WERI-Rb-1 (cell line): ENCODE results near the gene SLC13A3.

Source experiments
- DNase-seq: peaks from one replicate; pipeline ENCODE4 v3.0.0-alpha.2; 2020
- H3K27ac ChIP-seq: fragments of 250-450 bp; sonication (Bioruptor Pico); 2 replicates; pipeline ENCODE4 v1.5.1; 2020; ENCODE audit warnings: mild to moderate bottlenecking, moderate library complexity
- H3K27me3 ChIP-seq: fragments of 250-450 bp; sonication (Bioruptor Pico); 2 replicates; pipeline ENCODE4 v1.5.1; 2021; ENCODE audit warnings: mild to moderate bottlenecking, low read depth, moderate library complexity; ENCODE audit not compliant: insufficient read depth, severe bottlenecking
- H3K36me3 ChIP-seq: fragments of 250-450 bp; sonication (Bioruptor Pico); 2 replicates; pipeline ENCODE4 v1.5.1; 2020; ENCODE audit warnings: mild to moderate bottlenecking, moderate library complexity
- H3K4me3 ChIP-seq: 2 replicates; pipeline ENCODE4 v1.5.1; 2011; ENCODE audit warnings: low read depth, mild to moderate bottlenecking, control low read depth, low read length
- H3K9me3 ChIP-seq: fragments of 250-450 bp; sonication (Bioruptor Pico); 2 replicates; pipeline ENCODE4 v1.5.1; 2021; ENCODE audit warnings: mild to moderate bottlenecking, moderate library complexity; ENCODE audit not compliant: severe bottlenecking
- TF ChIP-seq, protein P1 (sequence below): IDR thresholded peaks from 2 replicates; pipeline ENCODE4 v1.5.1; 2011; ENCODE audit warnings: low read depth, mild to moderate bottlenecking, control low read depth, inconsistent platforms, low read length

SLC13A3 gene

DNA sequence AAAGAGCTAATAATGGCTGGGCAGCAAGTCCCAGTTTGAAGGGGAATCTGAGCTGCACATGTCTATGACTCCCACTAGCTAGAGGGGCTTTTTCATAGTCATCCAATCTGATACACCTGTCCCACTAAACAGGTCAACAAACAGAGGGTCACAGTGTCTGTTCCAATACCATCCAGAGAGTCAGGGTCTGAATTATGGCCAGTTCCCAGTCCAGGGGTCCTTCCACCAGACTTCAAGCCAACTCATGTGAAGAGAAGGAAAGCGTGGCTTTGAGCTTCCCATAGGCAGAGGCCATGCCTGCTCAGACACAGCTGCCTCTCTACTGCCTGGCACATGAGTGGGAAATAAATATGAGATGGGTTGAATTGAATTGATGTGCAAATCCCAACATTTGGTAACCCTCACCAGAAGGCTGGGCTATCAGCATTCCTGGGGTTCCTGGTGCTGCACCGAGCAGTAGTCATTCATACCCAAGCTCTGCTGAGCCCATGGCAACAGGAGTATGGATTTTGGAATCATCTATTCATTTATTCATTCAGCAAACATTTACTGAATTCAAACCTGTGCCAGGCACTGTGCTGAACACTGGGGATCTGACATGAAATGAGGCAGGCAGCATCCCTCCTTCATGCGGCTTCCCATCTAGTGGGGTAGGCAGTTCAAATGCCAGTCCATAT is 20.7 kb upstream of the SLC13A3 start:
- no peaks in the 10 kb centered on the region for H3K9me3 ChIP-seq
- H3K4me3 ChIP-seq, result no peak overlapping the region
- TF ChIP-seq, protein P1, sequence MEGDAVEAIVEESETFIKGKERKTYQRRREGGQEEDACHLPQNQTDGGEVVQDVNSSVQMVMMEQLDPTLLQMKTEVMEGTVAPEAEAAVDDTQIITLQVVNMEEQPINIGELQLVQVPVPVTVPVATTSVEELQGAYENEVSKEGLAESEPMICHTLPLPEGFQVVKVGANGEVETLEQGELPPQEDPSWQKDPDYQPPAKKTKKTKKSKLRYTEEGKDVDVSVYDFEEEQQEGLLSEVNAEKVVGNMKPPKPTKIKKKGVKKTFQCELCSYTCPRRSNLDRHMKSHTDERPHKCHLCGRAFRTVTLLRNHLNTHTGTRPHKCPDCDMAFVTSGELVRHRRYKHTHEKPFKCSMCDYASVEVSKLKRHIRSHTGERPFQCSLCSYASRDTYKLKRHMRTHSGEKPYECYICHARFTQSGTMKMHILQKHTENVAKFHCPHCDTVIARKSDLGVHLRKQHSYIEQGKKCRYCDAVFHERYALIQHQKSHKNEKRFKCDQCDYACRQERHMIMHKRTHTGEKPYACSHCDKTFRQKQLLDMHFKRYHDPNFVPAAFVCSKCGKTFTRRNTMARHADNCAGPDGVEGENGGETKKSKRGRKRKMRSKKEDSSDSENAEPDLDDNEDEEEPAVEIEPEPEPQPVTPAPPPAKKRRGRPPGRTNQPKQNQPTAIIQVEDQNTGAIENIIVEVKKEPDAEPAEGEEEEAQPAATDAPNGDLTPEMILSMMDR, result no peak
- H3K36me3 ChIP-seq, result no peaks in the 10 kb centered on the region
- H3K27me3 ChIP-seq, result no peaks in the 10 kb centered on the region
- DNase-seq, result no peak
- H3K27ac ChIP-seq, result no peak overlapping the region

DNA sequence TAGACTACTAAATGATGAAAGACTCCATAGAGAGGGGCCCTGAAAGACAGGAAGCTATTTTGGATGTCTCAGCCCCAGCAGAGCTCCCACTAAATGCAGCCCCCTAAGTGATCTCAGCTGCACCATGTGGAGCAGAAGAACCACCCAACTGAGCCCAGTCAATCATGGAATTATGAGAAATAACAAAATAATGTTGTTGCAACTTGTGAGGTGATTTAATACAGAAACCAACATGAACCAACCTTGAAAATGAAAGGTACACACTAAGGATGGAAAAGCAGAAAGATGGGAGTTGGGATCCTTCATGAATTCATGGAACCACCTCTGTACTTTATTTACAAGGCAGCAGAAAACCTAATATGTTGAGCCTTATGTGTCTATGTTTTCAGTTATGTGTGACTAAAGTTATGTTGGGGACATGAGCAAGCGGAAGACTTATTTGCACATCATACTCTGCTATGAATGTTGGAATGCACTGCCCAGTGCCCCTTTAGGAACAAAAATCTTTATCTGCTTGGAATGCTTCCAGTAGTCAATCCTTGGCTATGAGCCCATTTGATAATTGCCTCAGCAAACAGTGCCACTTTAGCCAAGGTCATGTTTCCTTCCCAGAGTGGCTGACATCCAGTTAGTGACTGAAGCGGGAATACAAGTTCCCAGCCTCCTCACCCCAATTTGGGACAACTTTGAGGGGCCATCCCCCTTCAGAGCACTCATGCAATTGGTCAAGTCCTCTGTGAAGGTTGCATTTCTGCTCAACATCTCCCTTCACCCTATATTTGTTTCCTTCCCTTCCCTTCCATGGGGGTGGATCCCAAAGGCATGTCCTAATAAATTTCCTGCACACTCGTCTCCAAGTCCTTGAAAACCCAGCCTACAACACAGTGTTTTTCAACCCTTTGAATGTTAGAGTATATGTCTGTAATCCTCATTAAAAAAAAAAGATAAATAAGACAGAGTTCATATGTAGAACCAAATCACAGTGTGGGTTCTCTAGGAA is 19.6 kb upstream of the SLC13A3 start:
- Histone ChIP-seq H3K36me3 (no peaks in the 10 kb centered on the region), H3K27ac (no peak overlapping the region), H3K27me3 (no peaks in the 10 kb centered on the region), H3K4me3 (no peak overlapping the region), H3K9me3 (no peaks in the 10 kb centered on the region)
- TF ChIP-seq, protein P1, result no peak
- no peak for DNase-seq

DNA sequence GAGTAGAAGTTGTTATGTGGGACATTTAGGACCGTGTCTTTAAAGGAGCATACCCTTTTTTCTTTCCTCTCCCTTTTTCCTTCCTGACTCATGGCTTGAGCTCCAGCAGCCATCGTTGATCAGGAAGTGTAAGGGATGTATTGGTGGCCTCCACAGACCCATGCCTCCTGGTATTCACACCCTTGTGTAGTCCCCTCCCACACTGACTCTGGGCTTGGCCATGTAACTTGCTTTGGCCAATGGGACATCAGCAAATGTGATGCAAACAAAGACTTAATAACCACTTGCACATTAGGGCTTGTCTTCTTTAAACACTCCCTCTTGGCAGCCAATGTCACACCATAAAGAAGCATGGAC is 18.9 kb upstream of the SLC13A3 start:
- DNase-seq, result no peak
- no peak overlapping the region for H3K4me3 ChIP-seq
- TF ChIP-seq, protein P1, result no peak
- no peaks in the 10 kb centered on the region for H3K9me3 ChIP-seq
- no peak overlapping the region for H3K27ac ChIP-seq
- H3K36me3 ChIP-seq, result no peaks in the 10 kb centered on the region
- no peaks in the 10 kb centered on the region for H3K27me3 ChIP-seq

DNA sequence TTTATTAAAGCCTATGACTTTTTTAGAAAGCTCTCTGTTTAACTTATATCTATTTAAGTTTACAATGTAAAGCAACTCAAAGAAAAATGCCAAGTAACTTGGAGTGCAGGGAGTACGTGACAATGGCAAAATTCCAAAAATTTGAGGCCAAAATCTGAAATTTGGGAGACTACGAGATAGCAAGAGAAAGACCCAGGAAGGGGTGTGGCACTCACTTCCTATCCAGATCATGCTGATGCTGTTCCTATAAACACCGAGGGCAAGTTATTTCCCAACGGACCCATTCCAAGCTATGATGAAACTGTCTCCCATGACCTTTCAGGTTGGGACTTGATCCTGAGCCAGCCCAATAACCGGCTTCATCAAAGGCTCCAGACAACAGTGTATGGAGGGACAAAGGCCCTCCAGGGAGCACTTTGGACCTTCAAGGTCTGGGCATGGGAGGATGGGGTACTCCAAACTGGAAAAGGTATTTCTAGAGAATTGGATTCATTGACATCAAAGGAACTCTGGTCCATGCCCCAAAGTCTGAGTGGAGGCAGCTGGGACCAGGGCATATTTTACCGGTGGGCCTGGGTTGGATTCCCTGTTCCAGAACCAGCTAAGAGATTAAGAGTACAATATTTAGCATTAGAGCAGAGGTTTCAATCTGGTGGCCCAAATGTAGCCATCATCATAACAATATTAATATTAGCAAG is 15.7 kb upstream of the SLC13A3 start:
- no peaks in the 10 kb centered on the region for H3K9me3 ChIP-seq
- H3K36me3 ChIP-seq, result no peaks in the 10 kb centered on the region
- TF ChIP-seq, protein P1, result no peak

DNA sequence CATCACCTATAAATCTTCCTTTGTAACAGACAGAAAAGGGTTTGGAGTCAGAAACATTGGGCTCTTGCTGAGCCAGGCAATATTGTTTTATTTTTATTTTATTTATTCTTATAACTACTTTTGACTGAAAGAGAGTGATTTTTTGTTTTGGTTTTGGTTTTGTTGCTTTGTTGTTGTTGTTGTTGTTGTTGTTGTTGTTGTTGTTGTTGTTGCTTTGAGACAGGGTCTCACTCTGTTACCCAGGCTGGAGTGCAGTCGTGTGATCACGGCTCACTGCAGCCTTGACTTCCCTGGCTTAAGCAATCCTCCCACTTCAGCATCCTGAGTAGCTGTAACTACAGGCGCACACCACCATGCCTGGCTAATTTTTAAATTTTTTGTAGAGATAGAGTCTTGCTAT is 15.0 kb upstream of the SLC13A3 start:
- Histone ChIP-seq H3K4me3 (no peak overlapping the region), H3K27ac (no peak overlapping the region), H3K9me3 (no peaks in the 10 kb centered on the region), H3K36me3 (no peaks in the 10 kb centered on the region), H3K27me3 (no peaks in the 10 kb centered on the region)
- no peak for DNase-seq
- TF ChIP-seq, protein P1, result no peak

More for the DNA sequence above, 15.7 kb upstream of the SLC13A3 start:
- Histone ChIP-seq H3K27me3 (no peaks in the 10 kb centered on the region), H3K27ac (no peak overlapping the region), H3K4me3 (no peak overlapping the region)
- no peak for DNase-seq
